Transverse colon (tissue), 4 donors: Measurements from ENCODE around the gene FOXD4.
"Not testable (repeated sequence)": the region's sequence is repeated elsewhere in the genome, so short reads cannot be mapped to it uniquely, and the experiment has no call there.

ENCODE experiments used
- EP300 ChIP-seq: sonication (generic); formaldehyde crosslinking; IDR thresholded peaks from one replicate; pipeline ENCODE4 v1.6.1; 2017; ENCODE audit warnings: antibody characterized with exemption, low read depth
- POLR2A ChIP-seq: fragments of 450-650 bp; IDR thresholded peaks from one replicate; pipeline ENCODE4 v1.6.1; 2016; ENCODE audit warnings: antibody characterized with exemption, mild to moderate bottlenecking, moderate library complexity
- POLR2AphosphoS5 ChIP-seq, 3 donors: sonication (generic); formaldehyde crosslinking; IDR thresholded peaks; one replicate each; pipeline ENCODE4 v1.6.1; 2016; ENCODE audit warnings: antibody characterized with exemption in 3 of 3
- TF ChIP-seq, protein P1 (sequence below), 5 experiments: fragments of 200-600 bp in 3 of 5; fragments of 450-650 bp in 2 of 5; sonication (generic) in 3 of 5; IDR thresholded peaks; 1 replicate in 2 of 5; 2 replicates in 3 of 5; pipeline ENCODE4 v1.5.1; 2016 to 2017; ENCODE audit warnings: antibody characterized with exemption in 5 of 5, inconsistent platforms in 3 of 5, mild to moderate bottlenecking in 2 of 5, moderate library complexity in 1 of 5

DNA sequence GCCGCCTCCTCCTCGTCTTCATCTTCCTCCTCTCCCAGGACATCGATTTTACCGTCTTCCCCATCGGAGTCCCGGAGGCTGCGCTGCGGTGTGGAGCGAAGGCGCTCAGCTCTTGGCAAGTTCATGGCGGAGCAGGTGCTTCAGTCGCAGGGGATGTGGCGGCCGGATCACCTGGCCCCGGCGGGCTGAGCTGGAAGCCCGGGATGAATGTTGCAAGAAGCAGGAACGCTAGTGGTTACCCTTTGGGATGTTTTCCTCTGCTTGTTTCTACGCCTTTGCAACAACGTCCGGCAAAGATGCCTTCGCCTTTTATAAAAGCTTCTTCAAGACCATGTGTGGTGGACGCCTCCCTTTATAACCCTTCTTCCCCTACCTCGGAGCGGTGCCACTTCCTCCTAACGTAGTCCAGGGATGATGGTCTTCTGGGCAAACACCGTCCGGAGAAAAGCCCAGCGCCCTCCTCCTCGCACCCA is at the start of gene FOXD4:
- TF ChIP-seq POLR2A; POLR2AphosphoS5 (IDR thresholded peaks at IDR 0.05); EP300: not testable (repeated sequence)
- TF ChIP-seq, protein P1, sequence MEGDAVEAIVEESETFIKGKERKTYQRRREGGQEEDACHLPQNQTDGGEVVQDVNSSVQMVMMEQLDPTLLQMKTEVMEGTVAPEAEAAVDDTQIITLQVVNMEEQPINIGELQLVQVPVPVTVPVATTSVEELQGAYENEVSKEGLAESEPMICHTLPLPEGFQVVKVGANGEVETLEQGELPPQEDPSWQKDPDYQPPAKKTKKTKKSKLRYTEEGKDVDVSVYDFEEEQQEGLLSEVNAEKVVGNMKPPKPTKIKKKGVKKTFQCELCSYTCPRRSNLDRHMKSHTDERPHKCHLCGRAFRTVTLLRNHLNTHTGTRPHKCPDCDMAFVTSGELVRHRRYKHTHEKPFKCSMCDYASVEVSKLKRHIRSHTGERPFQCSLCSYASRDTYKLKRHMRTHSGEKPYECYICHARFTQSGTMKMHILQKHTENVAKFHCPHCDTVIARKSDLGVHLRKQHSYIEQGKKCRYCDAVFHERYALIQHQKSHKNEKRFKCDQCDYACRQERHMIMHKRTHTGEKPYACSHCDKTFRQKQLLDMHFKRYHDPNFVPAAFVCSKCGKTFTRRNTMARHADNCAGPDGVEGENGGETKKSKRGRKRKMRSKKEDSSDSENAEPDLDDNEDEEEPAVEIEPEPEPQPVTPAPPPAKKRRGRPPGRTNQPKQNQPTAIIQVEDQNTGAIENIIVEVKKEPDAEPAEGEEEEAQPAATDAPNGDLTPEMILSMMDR (IDR thresholded peaks at IDR 0.05), result not testable (repeated sequence)
